ENCODE results near the gene ZSCAN23.

ZSCAN23 gene

GRCh38 chr6:28443112-28443773 lies at the start of gene ZSCAN23:
Gene ZSCAN23 (minus strand): TSS chr6:28443491. CDS start chr6:28436266, 7,225 bp downstream.
- H3K4me2 ChIP-seq (ENCODE audit: low read depth, low read length, poor library complexity, severe bottlenecking) = no peak within 1 kb of the TSS

GRCh38 chr6:28491984-28492317 lies 48.7 kb upstream of the ZSCAN23 start:
- H3K9ac ChIP-seq (ENCODE audit: low read length) = no peak overlapping the region
- H4K20me1 ChIP-seq (ENCODE audit: low read depth, low read length) = no peaks in the 10 kb centered on the region
- H3K9me3 ChIP-seq (ENCODE audit: insufficient read depth, low read length) = no peaks in the 10 kb centered on the region
- no peak overlapping the region for H3K4me2 ChIP-seq (ENCODE audit: low read depth, low read length, poor library complexity, severe bottlenecking)
- TF ChIP-seq EZH2phosphoT487 (conservative IDR thresholded peaks at IDR 0.05; ENCODE audit: low read length) = no peak
- TF ChIP-seq, protein P1, sequence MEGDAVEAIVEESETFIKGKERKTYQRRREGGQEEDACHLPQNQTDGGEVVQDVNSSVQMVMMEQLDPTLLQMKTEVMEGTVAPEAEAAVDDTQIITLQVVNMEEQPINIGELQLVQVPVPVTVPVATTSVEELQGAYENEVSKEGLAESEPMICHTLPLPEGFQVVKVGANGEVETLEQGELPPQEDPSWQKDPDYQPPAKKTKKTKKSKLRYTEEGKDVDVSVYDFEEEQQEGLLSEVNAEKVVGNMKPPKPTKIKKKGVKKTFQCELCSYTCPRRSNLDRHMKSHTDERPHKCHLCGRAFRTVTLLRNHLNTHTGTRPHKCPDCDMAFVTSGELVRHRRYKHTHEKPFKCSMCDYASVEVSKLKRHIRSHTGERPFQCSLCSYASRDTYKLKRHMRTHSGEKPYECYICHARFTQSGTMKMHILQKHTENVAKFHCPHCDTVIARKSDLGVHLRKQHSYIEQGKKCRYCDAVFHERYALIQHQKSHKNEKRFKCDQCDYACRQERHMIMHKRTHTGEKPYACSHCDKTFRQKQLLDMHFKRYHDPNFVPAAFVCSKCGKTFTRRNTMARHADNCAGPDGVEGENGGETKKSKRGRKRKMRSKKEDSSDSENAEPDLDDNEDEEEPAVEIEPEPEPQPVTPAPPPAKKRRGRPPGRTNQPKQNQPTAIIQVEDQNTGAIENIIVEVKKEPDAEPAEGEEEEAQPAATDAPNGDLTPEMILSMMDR (IDR thresholded peaks at IDR 0.05; ENCODE audit: insufficient read depth, low read length, poor library complexity, severe bottlenecking) = no peak
- H3K27me3 ChIP-seq (ENCODE audit: low read length) = no peaks in the 10 kb centered on the region
- no peaks in the 10 kb centered on the region for H3F3A ChIP-seq (ENCODE audit: insufficient read depth)
- H3K9me2 ChIP-seq (replicated peaks; ENCODE audit: insufficient read depth, low read length) = no peaks in the 10 kb centered on the region
- no peaks in the 10 kb centered on the region for H3K79me2 ChIP-seq (ENCODE audit: insufficient read depth, low read length)
- no peak overlapping the region for H3K4me3 ChIP-seq (ENCODE audit: insufficient read depth, low read length, poor library complexity, severe bottlenecking)
- H2AFZ ChIP-seq (ENCODE audit: low read depth, low read length, severe bottlenecking) = no peak overlapping the region
- H3K27ac ChIP-seq (ENCODE audit: low read depth, low read length) = no peak overlapping the region
- no peaks in the 10 kb centered on the region for H3K36me3 ChIP-seq (ENCODE audit: low read length)

More at GRCh38 chr6:28443112-28443773, at the start of gene ZSCAN23:
- no peak for TF ChIP-seq EZH2phosphoT487 (conservative IDR thresholded peaks at IDR 0.05; ENCODE audit: low read length)
- TF ChIP-seq, protein P1 (IDR thresholded peaks at IDR 0.05; ENCODE audit: insufficient read depth, low read length, poor library complexity, severe bottlenecking) = no peak
- no peak within 1 kb of the TSS for H3K9ac ChIP-seq (ENCODE audit: low read length)
- H2AFZ ChIP-seq (ENCODE audit: low read depth, low read length, severe bottlenecking) = no peak within 1 kb of the TSS
- no peaks in the 10 kb centered on the region for H3K36me3 ChIP-seq (ENCODE audit: low read length)
- H3K9me2 ChIP-seq (replicated peaks; ENCODE audit: insufficient read depth, low read length) = no peaks in the 10 kb centered on the region
- H3K9me3 ChIP-seq (ENCODE audit: insufficient read depth, low read length) = 0 out of 2 replicates have a peak, but pooled peaks cover 7% of the 10 kb centered on the region
- no peaks in the 10 kb centered on the region for H3K27me3 ChIP-seq (ENCODE audit: low read length)
- no peaks in the 10 kb centered on the region for H3K79me2 ChIP-seq (ENCODE audit: insufficient read depth, low read length)
- H4K20me1 ChIP-seq (ENCODE audit: low read depth, low read length) = no peaks in the 10 kb centered on the region
- no peak within 1 kb of the TSS for H3K27ac ChIP-seq (ENCODE audit: low read depth, low read length)
- no peaks in the 10 kb centered on the region for H3F3A ChIP-seq (ENCODE audit: insufficient read depth)
- H3K4me3 ChIP-seq (ENCODE audit: insufficient read depth, low read length, poor library complexity, severe bottlenecking) = no peak within 1 kb of the TSS

GRCh38 chr6:28490205-28490890 lies 47.1 kb upstream of the ZSCAN23 start:
- H3K4me3 ChIP-seq (ENCODE audit: insufficient read depth, low read length, poor library complexity, severe bottlenecking) = no peak overlapping the region
- no peak overlapping the region for H2AFZ ChIP-seq (ENCODE audit: low read depth, low read length, severe bottlenecking)
- H3K27me3 ChIP-seq (ENCODE audit: low read length) = no peaks in the 10 kb centered on the region
- H3K9ac ChIP-seq (ENCODE audit: low read length) = no peak overlapping the region
- no peak overlapping the region for H3K27ac ChIP-seq (ENCODE audit: low read depth, low read length)
- TF ChIP-seq, protein P1 (IDR thresholded peaks at IDR 0.05; ENCODE audit: insufficient read depth, low read length, poor library complexity, severe bottlenecking) = no peak
- no peak for TF ChIP-seq EZH2phosphoT487 (conservative IDR thresholded peaks at IDR 0.05; ENCODE audit: low read length)
- no peak overlapping the region for H3K4me2 ChIP-seq (ENCODE audit: low read depth, low read length, poor library complexity, severe bottlenecking)
- no peaks in the 10 kb centered on the region for H3K9me3 ChIP-seq (ENCODE audit: insufficient read depth, low read length)
- no peaks in the 10 kb centered on the region for H3K79me2 ChIP-seq (ENCODE audit: insufficient read depth, low read length)
- H3F3A ChIP-seq (ENCODE audit: insufficient read depth) = no peaks in the 10 kb centered on the region
- no peaks in the 10 kb centered on the region for H4K20me1 ChIP-seq (ENCODE audit: low read depth, low read length)
- H3K36me3 ChIP-seq (ENCODE audit: low read length) = no peaks in the 10 kb centered on the region
- H3K9me2 ChIP-seq (replicated peaks; ENCODE audit: insufficient read depth, low read length) = no peaks in the 10 kb centered on the region
